HUES48 (cell line): ENCODE data around the gene PRPF6.

Experiments used
- H3K27ac ChIP-seq: one replicate; pipeline ENCODE4 v1.7.0; 2013; ENCODE audit warnings: low read depth, low read length, inconsistent platforms
- H3K27me3 ChIP-seq: 2 replicates; pipeline ENCODE4 v1.6.1; 2013; ENCODE audit warnings: mild to moderate bottlenecking, low read length; ENCODE audit not compliant: control insufficient read depth, insufficient read depth
- H3K36me3 ChIP-seq: 2 replicates; pipeline ENCODE4 v1.6.1; 2013; ENCODE audit warnings: low read length; ENCODE audit not compliant: control insufficient read depth, insufficient read depth
- H3K4me1 ChIP-seq: 2 replicates; pipeline ENCODE4 v1.6.1; 2013; ENCODE audit warnings: mild to moderate bottlenecking, low read length; ENCODE audit not compliant: control insufficient read depth, insufficient read depth
- H3K4me3 ChIP-seq: 2 replicates; pipeline ENCODE4 v1.5.1; 2013; ENCODE audit warnings: mild to moderate bottlenecking, low read depth, low read length
- H3K9ac ChIP-seq: 2 replicates; pipeline ENCODE4 v1.6.1; 2013; ENCODE audit warnings: mild to moderate bottlenecking, low read depth, low read length, moderate library complexity
- H3K9me3 ChIP-seq: 2 replicates; pipeline ENCODE4 v1.6.1; 2013; ENCODE audit warnings: low read length; ENCODE audit not compliant: control insufficient read depth, insufficient read depth

The PRPF6 gene

GRCh38 chr20:63940472-63941266 lies 40.3 kb upstream of the PRPF6 start:
- H3K36me3 ChIP-seq, result peaks cover 40% of the 10 kb centered on the region
- H3K9me3 ChIP-seq, result no peaks in the 10 kb centered on the region
- H3K9ac ChIP-seq, result peak overlapping the region; percentile 22; the same call in 1 of the 2 replicates
- H3K4me1 ChIP-seq, result peaks cover 10% of the 10 kb centered on the region
- no peak overlapping the region for H3K27ac ChIP-seq
- H3K4me3 ChIP-seq, result peak overlapping the region; percentile 54
- no peaks in the 10 kb centered on the region for H3K27me3 ChIP-seq

- Histone ChIP-seq H3K4me1 (peaks cover 10% of the 10 kb centered on the region), H3K9me3 (no peaks in the 10 kb centered on the region), H3K4me3 (peak overlapping the region; percentile 54; the same call in 1 of the 2 replicates), H3K27ac (no peak overlapping the region), H3K27me3 (no peaks in the 10 kb centered on the region), H3K9ac (0 out of 2 replicates have a peak overlapping the region, but pooled peaks have one; percentile 22), H3K36me3 (peaks cover 47% of the 10 kb centered on the region)
These were observed 39.5 kb upstream of the PRPF6 start for GRCh38 chr20:63941282-63942081.

GRCh38 chr20:63942250-63942951 lies 38.5 kb upstream of the PRPF6 start:
- H3K27ac ChIP-seq, result peak overlapping the region; percentile 85
- peaks cover 47% of the 10 kb centered on the region for H3K36me3 ChIP-seq
- no peak overlapping the region; the same call in 1 of the 2 replicates for H3K9ac ChIP-seq
- no peaks in the 10 kb centered on the region for H3K9me3 ChIP-seq
- H3K4me1 ChIP-seq, result peaks cover 10% of the 10 kb centered on the region
- no peaks in the 10 kb centered on the region for H3K27me3 ChIP-seq
- H3K4me3 ChIP-seq, result no peak overlapping the region

GRCh38 chr20:63942969-63943807 lies 37.7 kb upstream of the PRPF6 start:
- Histone ChIP-seq H3K9ac (no peak overlapping the region), H3K36me3 (peaks cover 47% of the 10 kb centered on the region), H3K27me3 (no peaks in the 10 kb centered on the region), H3K27ac (peak overlapping the region; percentile 85), H3K9me3 (no peaks in the 10 kb centered on the region), H3K4me1 (peaks cover 10% of the 10 kb centered on the region), H3K4me3 (no peak overlapping the region)

- Histone ChIP-seq H3K9me3 (no peaks in the 10 kb centered on the region), H3K4me3 (no peak overlapping the region), H3K9ac (no peak overlapping the region), H3K4me1 (peaks cover 11% of the 10 kb centered on the region), H3K27me3 (no peaks in the 10 kb centered on the region), H3K36me3 (peaks cover 47% of the 10 kb centered on the region), H3K27ac (no peak overlapping the region)
These were observed 37.2 kb upstream of the PRPF6 start for GRCh38 chr20:63943808-63944077.

GRCh38 chr20:63944078-63944941 lies 36.6 kb upstream of the PRPF6 start:
- Histone ChIP-seq H3K4me1 (peaks cover 16% of the 10 kb centered on the region), H3K27me3 (no peaks in the 10 kb centered on the region), H3K9ac (no peak overlapping the region), H3K4me3 (no peak overlapping the region), H3K9me3 (no peaks in the 10 kb centered on the region), H3K36me3 (peaks cover 47% of the 10 kb centered on the region), H3K27ac (no peak overlapping the region)

- Histone ChIP-seq H3K4me1 (peaks cover 23% of the 10 kb centered on the region), H3K36me3 (peaks cover 44% of the 10 kb centered on the region), H3K27me3 (no peaks in the 10 kb centered on the region), H3K9ac (no peak overlapping the region), H3K4me3 (no peak overlapping the region), H3K9me3 (no peaks in the 10 kb centered on the region), H3K27ac (no peak overlapping the region)
These were observed 35.8 kb upstream of the PRPF6 start for GRCh38 chr20:63945031-63945658.

- peaks cover 41% of the 10 kb centered on the region for H3K36me3 ChIP-seq
- peaks cover 22% of the 10 kb centered on the region for H3K4me1 ChIP-seq
- H3K9me3 ChIP-seq, result no peaks in the 10 kb centered on the region
- no peaks in the 10 kb centered on the region for H3K27me3 ChIP-seq
- H3K9ac ChIP-seq, result no peak overlapping the region
- H3K4me3 ChIP-seq, result no peak overlapping the region
- H3K27ac ChIP-seq, result no peak overlapping the region
These were observed 34.7 kb upstream of the PRPF6 start for GRCh38 chr20:63945921-63946920.
